Stimulated activated CD4-positive, alpha-beta T cell treated with anti-CD3 and anti-CD28 coated beads, Interleukin-15, amount 100 ng/mL, for 24 hours (primary cell): ENCODE measurements around the gene CARS2.
"Not testable (repeated sequence)": the region's sequence is repeated elsewhere in the genome, so short reads cannot be mapped to it uniquely, and the experiment has no call there.

Experiments used
- DNase-seq: peaks from one replicate; pipeline ENCODE4 v3.0.0-alpha.2; 2020

The CARS2 gene

DNA sequence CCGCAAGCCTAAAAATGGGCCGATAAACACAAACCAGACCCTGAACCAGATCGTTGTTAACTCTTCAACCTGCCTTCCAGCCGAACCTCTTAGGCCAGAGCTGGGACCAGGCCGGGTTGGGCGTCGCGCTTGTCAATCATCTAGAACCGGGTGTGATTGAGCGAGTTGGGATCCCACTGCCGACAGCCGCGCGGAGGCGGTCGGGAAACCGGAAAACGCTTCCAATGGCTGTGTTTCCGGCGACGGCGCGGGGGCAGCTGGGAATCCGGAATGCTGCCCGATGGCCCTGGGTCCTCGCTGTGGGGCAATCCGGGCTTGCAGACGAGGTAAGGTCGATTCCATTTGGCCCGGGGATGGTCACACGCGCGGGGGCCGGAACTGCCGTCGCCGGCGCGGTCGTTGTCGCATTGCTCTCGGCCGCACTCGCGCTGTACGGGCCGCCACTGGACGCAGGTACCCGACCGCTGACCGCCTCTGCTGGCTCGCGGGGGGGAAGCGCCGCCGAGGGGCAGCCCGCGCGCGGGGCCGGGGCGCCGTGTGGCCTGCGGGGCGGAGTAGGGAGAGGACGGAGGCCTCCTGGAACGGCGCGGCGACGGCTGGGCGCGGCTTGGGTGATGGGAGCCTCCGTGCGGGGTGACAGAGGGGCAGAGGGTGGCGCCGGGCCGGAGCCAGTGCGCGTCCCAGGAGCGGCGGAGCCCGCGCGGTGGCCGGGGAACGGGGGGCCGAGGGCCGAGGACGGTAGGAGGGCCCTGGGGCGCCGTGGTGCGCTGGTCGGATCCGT lies 90.4 kb downstream of the CARS2 start, which contains the start of gene NAXD:
TSS of gene NAXD (plus strand) at position 224 of the 781 bp plus-strand sequence. CDS start at position 281, 57 bp downstream.
- DNase-seq, result peak; percentile 92

DNA sequence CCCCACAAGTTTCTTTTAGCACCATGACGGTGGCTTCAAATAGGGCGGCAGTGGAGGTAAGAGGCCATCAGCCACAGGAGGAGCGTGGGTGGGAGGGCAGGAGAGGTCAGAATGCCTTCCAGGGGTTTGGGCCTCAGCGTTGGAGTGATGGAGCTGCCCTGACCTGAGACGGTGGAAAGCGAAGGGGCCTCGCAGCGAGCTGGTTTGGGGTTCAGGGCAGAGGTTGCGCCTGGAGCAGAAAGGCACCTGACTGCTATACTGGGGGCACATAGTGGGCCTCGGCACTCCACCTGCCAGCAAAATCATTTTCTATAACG lies 91.0 kb downstream of the CARS2 start:
- no peak for DNase-seq

DNA sequence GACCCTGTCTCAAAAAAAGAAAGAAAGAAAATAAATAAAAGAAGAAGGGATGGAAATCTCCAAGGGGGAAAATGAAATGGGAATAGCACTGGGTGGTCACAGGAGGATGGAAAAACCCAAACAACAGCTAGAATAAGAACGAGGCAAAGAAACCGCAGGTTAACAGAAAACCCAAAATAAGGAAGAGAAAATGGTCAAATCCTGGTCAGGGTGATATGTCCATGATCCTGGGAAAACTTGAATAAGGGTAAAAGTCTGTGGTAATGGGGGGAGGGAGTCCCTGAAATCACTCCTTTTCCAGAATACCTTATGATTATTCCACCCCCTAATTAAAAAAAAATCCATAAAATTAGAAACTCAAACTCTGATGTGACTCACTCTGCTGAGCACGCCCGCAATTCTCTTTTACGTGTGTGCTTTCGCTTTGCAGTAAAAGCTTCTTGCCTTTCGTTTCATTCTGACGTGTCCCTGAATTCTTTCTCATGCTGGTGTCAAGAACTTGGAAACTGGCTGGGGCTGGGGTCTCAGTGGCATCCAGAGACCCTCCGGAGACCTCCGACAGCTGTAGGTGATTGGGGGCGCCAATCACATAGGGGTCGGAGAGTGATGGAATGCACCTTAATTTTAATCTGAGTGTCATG lies 94.8 kb downstream of the CARS2 start:
- peak; percentile 19 for DNase-seq

DNA sequence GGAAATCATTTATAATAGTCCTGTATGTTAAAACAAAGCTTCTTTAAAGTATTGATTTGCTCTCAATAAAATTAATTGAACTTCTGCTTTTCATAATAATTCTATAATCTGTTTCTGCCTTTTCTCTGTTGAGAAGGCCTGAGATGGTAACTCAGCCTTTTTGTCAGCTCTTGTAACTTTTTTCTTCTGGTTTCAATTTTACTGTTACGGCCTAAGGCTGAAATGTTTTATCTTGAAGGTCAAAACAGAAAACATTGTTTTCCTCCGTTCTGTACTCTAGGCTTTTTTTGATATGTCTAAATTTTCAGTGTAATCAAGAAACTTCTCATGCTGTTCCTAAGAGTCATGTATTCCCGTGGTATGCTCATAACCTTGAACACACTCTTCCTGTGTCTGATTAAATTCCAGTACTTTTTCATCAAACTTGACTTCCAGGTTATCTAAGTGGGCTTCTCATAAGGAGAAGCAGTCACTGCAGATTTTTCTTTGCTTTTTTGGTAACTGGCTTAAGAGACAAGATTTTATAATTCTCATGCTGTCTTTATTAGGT lies 98.2 kb downstream of the CARS2 start:
- DNase-seq, result no peak

DNA sequence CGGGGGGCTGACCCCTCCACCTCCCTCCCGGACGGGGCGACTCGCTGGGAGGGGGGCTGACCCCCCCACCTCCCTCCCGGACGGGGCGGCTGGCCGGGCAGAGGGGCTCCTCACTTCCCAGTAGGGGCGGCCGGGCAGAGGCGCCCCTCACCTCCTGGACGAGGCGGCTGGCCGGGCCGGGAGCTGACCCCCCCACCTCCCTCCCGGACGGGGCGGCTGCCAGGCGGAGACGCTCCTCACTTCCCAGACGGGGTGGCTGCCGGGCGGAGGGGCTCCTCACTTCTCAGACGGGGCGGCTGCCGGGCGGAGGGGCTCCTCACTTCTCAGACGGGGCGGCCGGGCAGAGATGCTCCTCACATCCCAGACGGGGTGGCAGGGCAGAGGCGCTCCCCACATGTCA lies 99.6 kb downstream of the CARS2 start:
- DNase-seq, result not testable (repeated sequence)

DNA sequence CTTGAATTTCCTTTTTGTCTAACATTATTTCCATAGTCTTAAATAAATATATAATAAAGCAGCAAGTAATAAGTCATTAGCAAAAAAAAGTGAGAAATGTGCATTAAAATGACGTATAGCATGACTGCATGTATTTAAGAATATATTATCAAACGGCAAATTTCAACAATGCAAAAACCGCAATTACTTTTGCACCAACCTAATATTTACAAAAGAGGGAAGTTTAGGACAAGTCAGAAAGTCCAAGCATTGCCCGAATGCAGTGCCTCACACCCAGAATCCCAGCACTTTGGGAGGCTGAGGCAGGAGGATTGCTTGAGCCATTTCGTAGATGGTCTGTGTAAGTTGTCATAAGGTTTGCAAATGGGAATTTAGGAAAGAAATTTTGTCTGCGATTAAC lies 100.8 kb downstream of the CARS2 start:
- DNase-seq, result no peak

DNA sequence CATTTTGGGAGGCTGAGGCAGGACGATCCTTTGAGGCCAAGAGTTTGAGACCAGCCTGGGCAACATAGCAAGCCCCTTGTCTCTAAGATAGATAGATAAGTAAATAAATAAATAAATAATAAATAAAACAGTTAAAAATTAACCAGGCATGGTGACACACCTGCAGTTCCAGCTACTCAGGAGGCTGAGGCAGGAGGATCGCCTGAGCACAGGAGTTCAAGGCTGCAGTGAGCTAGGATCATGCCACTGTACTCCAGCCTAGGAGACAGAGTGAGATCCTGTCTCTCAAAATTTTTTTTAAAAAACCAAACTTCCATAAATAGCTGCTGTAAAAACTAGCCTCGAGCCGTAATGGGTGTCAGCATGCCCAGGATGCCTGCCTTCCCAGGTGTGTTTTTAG lies 104.9 kb downstream of the CARS2 start:
- DNase-seq, result no peak

DNA sequence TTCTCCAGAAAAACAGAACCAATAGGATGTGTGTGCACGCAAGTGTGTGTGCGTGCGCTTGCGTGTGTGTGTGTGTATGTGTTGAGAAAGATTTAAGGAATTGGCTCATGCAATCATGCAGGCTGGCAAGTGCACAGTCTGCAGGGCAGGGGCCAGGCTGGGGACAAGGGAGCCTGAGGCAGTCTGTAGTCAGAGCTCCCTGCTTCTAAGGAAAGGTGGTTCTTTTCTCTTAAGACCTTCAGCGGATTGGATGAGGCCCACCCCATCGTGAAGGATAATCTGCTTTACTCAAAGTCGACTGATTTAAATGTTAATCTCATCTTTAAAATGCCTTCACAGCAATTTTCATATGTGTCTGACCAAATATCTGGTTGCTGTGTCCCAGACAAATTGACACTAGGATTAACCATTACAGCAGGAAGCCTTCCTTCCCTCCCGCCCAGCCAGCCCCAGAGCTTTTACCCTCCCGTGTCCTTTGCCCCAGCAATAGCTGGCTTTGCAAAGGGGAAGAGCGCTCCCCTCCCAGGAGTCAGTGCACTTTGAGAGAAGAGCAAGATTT lies 105.6 kb downstream of the CARS2 start:
- DNase-seq, result no peak

DNA sequence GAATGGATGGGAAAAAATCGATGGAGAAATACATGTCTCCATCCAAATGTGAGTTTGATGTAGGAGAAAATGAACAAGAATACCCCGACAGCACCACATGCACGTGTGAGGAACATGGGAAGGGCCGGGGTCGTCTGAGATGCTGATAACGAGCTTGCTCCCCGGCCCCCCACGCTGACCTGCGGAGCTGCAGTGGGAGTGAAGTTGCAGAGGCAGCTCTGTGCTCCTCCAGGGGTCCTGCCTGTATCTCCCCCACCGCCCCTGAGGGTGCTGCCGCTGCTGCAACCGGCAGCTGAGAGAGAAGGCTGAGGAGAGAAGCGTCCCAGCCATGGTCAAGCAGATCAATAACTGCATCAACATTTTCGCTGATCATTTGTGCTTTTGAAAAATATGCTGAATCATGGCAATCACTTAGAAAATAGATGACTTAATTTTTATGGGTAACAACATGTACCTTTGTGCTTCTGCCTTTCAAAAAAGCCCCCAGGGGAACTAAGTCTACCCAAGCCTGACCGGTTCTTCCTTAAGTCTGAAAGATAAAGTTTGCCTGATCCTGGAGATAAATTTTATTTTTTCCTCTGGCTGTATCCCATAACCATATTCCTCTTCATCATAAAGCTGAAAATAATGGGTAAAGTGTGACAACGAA lies 108.8 kb downstream of the CARS2 start:
- no peak for DNase-seq

DNA sequence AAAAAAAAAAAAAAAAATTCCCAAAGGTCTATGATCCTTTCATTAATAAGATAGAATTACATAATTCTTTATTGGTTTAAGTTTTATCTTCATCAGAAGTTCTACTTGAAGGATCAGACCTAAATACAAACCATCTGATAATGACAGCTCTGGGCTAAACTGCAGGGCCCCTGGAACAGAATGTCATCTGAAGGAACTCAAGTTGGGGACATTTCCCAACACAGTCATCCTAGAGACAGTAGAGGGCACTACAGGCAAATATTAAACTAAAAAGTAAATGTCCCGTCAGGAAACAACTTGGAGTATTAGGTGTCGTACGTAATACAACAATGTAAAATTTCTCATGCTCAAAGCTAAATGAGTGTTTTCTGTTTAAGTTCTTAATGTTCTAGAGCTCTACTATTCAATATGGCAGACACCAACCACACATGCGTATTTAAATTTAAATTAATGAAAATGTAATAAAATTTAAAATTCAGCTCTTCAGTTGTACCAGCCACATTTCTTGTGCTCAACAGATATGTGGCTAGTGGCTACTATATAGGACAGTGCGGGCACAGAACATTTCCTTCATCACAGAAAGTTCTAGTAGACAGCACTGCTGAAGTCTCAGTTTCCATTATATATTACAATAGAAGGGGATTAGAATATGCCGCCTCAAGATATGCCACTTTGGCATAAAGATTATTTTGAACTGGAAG lies 112.3 kb downstream of the CARS2 start:
- DNase-seq, result peak; percentile 18

DNA sequence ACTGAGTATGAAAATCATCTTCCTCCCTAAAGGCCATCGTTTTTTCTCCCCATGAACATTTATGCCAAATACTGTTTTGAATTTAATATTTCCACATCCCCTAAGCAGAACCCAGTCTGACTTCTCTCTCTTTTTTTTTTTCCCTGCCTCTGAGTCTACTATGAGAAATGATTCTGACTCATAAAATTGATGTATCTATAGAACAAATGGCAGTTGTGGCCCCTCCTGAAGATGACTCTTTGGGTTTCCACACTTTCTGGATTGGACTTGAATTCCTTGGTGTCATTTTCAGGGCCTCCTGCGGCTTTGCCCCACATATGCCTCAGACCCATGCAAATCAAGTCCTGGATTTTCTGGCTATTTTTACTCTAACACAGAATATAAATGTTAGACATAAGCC lies 113.3 kb downstream of the CARS2 start:
- DNase-seq, result no peak
